Measurements from ENCODE around the gene TRAF3.

TRAF3 gene

DNA sequence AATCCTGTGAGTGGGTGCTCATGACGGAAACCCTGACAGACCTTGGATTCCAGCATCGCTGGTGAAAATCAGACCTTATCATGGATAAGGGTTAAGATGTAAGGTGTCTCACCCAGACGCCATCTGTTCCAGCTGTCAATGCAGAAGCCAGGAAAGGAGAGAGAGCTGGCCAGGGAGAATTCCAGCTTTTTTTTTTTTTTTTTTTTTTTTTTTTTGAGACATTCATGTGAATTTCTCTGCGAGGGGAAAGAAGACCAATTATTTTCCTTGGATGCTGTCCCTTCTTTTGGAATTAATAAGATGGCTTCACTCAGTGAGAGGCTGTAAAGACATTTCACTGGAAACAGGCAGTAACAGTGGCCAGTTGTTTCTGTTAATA, 1.8 kb downstream of the TRAF3 start:
- TF ChIP-seq ESRRG (CRISPR knock-in tag; IDR thresholded peaks at IDR 0.05), result no peak
- TF ChIP-seq ZFP30 (CRISPR knock-in tag; IDR thresholded peaks at IDR 0.05), result no peak
- no peak for TF ChIP-seq CSDC2 (CRISPR knock-in tag; IDR thresholded peaks at IDR 0.05)
- TF ChIP-seq, protein P1, sequence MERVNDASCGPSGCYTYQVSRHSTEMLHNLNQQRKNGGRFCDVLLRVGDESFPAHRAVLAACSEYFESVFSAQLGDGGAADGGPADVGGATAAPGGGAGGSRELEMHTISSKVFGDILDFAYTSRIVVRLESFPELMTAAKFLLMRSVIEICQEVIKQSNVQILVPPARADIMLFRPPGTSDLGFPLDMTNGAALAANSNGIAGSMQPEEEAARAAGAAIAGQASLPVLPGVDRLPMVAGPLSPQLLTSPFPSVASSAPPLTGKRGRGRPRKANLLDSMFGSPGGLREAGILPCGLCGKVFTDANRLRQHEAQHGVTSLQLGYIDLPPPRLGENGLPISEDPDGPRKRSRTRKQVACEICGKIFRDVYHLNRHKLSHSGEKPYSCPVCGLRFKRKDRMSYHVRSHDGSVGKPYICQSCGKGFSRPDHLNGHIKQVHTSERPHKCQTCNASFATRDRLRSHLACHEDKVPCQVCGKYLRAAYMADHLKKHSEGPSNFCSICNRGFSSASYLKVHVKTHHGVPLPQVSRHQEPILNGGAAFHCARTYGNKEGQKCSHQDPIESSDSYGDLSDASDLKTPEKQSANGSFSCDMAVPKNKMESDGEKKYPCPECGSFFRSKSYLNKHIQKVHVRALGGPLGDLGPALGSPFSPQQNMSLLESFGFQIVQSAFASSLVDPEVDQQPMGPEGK (CRISPR knock-in tag; IDR thresholded peaks at IDR 0.05; ENCODE audit: borderline replicate concordance), result no peak
- TF ChIP-seq ZFP3 (CRISPR knock-in tag; IDR thresholded peaks at IDR 0.05), result no peak
- no peak for TF ChIP-seq ZNF70 (CRISPR knock-in tag; IDR thresholded peaks at IDR 0.05)
- no peak for TF ChIP-seq ARNTL (CRISPR knock-in tag; IDR thresholded peaks at IDR 0.05; ENCODE audit: borderline replicate concordance, low read depth)
- no peak for TF ChIP-seq BACH2 (CRISPR knock-in tag; IDR thresholded peaks at IDR 0.05; ENCODE audit: borderline replicate concordance)
- no peak for ATAC-seq

- TF ChIP-seq ARNTL (CRISPR knock-in tag; IDR thresholded peaks at IDR 0.05; ENCODE audit: borderline replicate concordance, low read depth) (no peak), GLIS3 (CRISPR knock-in tag; IDR thresholded peaks at IDR 0.05) (no peak), ZFP30 (CRISPR knock-in tag; IDR thresholded peaks at IDR 0.05) (no peak), CSDC2 (CRISPR knock-in tag; IDR thresholded peaks at IDR 0.05) (no peak), ZNF8 (CRISPR knock-in tag; IDR thresholded peaks at IDR 0.05) (no peak)
- TF ChIP-seq, protein P2, sequence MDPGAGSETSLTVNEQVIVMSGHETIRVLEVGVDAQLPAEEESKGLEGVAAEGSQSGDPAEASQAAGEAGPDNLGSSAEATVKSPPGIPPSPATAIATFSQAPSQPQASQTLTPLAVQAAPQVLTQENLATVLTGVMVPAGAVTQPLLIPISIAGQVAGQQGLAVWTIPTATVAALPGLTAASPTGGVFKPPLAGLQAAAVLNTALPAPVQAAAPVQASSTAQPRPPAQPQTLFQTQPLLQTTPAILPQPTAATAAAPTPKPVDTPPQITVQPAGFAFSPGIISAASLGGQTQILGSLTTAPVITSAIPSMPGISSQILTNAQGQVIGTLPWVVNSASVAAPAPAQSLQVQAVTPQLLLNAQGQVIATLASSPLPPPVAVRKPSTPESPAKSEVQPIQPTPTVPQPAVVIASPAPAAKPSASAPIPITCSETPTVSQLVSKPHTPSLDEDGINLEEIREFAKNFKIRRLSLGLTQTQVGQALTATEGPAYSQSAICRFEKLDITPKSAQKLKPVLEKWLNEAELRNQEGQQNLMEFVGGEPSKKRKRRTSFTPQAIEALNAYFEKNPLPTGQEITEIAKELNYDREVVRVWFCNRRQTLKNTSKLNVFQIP (CRISPR knock-in tag; IDR thresholded peaks at IDR 0.05; ENCODE audit: borderline replicate concordance, low read depth), result no peak
- no peak for ATAC-seq
Measured at GRCh38 chr14:102779574-102780315, 2.5 kb downstream of the TRAF3 start.

DNA sequence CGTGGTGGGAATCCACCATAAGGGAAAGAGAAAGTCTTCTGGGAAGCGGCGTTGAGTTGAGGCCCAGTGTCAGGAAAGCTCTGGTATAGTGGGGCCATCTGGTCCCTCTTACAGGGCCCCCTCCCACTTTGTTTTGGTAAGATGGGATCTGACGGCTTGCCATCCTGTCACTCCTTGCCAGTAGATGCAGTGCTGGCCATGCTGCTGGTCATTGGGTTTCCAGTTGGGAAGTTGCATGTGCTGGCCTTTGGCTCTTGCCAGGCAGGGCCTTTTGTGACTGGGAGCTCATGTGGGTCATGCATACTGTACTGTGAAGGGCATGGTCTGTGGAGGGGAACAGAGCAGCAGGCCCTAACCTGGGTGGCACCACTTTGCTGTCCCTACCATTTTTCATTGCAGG, 3.8 kb downstream of the TRAF3 start:
- TF ChIP-seq BACH2 (CRISPR knock-in tag; IDR thresholded peaks at IDR 0.05; ENCODE audit: borderline replicate concordance), result no peak
- TF ChIP-seq CREB5 (CRISPR knock-in tag; IDR thresholded peaks at IDR 0.05; ENCODE audit: low read depth), result no peak
- TF ChIP-seq TOX (CRISPR knock-in tag; IDR thresholded peaks at IDR 0.05; ENCODE audit: borderline replicate concordance), result no peak
- TF ChIP-seq, protein P3, sequence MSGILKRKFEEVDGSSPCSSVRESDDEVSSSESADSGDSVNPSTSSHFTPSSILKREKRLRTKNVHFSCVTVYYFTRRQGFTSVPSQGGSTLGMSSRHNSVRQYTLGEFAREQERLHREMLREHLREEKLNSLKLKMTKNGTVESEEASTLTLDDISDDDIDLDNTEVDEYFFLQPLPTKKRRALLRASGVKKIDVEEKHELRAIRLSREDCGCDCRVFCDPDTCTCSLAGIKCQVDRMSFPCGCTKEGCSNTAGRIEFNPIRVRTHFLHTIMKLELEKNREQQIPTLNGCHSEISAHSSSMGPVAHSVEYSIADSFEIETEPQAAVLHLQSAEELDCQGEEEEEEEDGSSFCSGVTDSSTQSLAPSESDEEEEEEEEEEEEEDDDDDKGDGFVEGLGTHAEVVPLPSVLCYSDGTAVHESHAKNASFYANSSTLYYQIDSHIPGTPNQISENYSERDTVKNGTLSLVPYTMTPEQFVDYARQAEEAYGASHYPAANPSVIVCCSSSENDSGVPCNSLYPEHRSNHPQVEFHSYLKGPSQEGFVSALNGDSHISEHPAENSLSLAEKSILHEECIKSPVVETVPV (CRISPR knock-in tag; IDR thresholded peaks at IDR 0.05), result no peak
- TF ChIP-seq, protein P4, sequence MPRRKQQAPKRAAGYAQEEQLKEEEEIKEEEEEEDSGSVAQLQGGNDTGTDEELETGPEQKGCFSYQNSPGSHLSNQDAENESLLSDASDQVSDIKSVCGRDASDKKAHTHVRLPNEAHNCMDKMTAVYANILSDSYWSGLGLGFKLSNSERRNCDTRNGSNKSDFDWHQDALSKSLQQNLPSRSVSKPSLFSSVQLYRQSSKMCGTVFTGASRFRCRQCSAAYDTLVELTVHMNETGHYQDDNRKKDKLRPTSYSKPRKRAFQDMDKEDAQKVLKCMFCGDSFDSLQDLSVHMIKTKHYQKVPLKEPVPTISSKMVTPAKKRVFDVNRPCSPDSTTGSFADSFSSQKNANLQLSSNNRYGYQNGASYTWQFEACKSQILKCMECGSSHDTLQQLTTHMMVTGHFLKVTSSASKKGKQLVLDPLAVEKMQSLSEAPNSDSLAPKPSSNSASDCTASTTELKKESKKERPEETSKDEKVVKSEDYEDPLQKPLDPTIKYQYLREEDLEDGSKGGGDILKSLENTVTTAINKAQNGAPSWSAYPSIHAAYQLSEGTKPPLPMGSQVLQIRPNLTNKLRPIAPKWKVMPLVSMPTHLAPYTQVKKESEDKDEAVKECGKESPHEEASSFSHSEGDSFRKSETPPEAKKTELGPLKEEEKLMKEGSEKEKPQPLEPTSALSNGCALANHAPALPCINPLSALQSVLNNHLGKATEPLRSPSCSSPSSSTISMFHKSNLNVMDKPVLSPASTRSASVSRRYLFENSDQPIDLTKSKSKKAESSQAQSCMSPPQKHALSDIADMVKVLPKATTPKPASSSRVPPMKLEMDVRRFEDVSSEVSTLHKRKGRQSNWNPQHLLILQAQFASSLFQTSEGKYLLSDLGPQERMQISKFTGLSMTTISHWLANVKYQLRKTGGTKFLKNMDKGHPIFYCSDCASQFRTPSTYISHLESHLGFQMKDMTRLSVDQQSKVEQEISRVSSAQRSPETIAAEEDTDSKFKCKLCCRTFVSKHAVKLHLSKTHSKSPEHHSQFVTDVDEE (CRISPR knock-in tag; IDR thresholded peaks at IDR 0.05), result no peak
- TF ChIP-seq ZFP3 (CRISPR knock-in tag; IDR thresholded peaks at IDR 0.05), result no peak
- no peak for TF ChIP-seq ZFP30 (CRISPR knock-in tag; IDR thresholded peaks at IDR 0.05)
- ATAC-seq, result no peak

- TF ChIP-seq PPARA (CRISPR knock-in tag; IDR thresholded peaks at IDR 0.05; ENCODE audit: borderline replicate concordance), result no peak
- ATAC-seq, result no peak
Measured at GRCh38 chr14:102782974-102783373, 5.7 kb downstream of the TRAF3 start.

Data from SK-N-SH treated with all-trans-retinoic acid at 6 μM for 48 hours (cell line).